HepG2 (cell line): ENCODE data around the gene TTPAL. TPM values are rescaled to one million over a fixed set of nuclear protein-coding genes. Genes with fewer than 3 reads are reported as not detected.

Experiments
- AKAP8 ChIP-seq: sonication (generic); formaldehyde crosslinking; IDR thresholded peaks from 2 replicates; pipeline ENCODE4 v1.5.1; 2020; ENCODE audit warnings: mild to moderate bottlenecking, missing genetic modification reagents
- ATF7-NPFF ChIP-seq: sonication (generic); formaldehyde crosslinking; IDR thresholded peaks from 2 replicates; pipeline ENCODE4 v1.8.1; 2023; ENCODE audit warnings: mild to moderate bottlenecking, low read depth, missing genetic modification reagents, moderate library complexity
- CBX1 ChIP-seq: IDR thresholded peaks from one replicate; pipeline ENCODE4 v1.6.1; 2016; ENCODE audit warnings: antibody characterized with exemption, low read depth
- CSRNP2 ChIP-seq: sonication (generic); formaldehyde crosslinking; conservative IDR thresholded peaks from 2 replicates; pipeline ENCODE4 v1.8.0; 2022; ENCODE audit warnings: low read depth, missing genetic modification reagents
- CTCF ChIP-seq: sonication (generic); formaldehyde crosslinking; IDR thresholded peaks from 2 replicates; pipeline ENCODE4 v1.5.0; 2020; ENCODE audit warnings: mild to moderate bottlenecking, missing genetic modification reagents, moderate library complexity
- FOXK2 ChIP-seq: fragments of 450-650 bp; IDR thresholded peaks from 2 replicates; pipeline ENCODE4 v1.6.1; 2016
- GTF3A ChIP-seq: sonication (generic); formaldehyde crosslinking; conservative IDR thresholded peaks from 2 replicates; pipeline ENCODE4 v1.4.0; 2020; ENCODE audit warnings: mild to moderate bottlenecking, missing genetic modification reagents
- HMG20A ChIP-seq: IDR thresholded peaks from 2 replicates; pipeline ENCODE4 v1.6.1; 2016; ENCODE audit warnings: borderline replicate concordance
- HNRNPUL1 ChIP-seq: fragments of 200-400 bp; formaldehyde crosslinking; IDR thresholded peaks from 2 replicates; pipeline ENCODE4 v1.6.1; 2017; ENCODE audit warnings: low read depth, mild to moderate bottlenecking, low read length, moderate library complexity
- IKZF1 ChIP-seq: fragments of 450-650 bp; IDR thresholded peaks from 2 replicates; pipeline ENCODE4 v1.7.1; 2016
- JARID2 ChIP-seq: sonication (generic); formaldehyde crosslinking; IDR thresholded peaks from 2 replicates; pipeline ENCODE4 v1.8.1; 2023; ENCODE audit warnings: missing genetic modification reagents, inconsistent platforms; ENCODE audit not compliant: insufficient replicate concordance
- KLF9 ChIP-seq: IDR thresholded peaks from 2 replicates; pipeline ENCODE4 v1.6.1; 2016; ENCODE audit warnings: low read depth
- NFYC ChIP-seq: IDR thresholded peaks from 2 replicates; pipeline ENCODE4 v1.6.1; 2016; ENCODE audit warnings: missing genetic modification reagents, missing compliant biosample characterization
- PCBP1 ChIP-seq: fragments of 200-400 bp; formaldehyde crosslinking; IDR thresholded peaks from 2 replicates; pipeline ENCODE4 v1.6.1; 2017; ENCODE audit warnings: mild to moderate bottlenecking, low read depth, low read length, borderline replicate concordance
- PHF5A ChIP-seq: IDR thresholded peaks from one replicate; pipeline ENCODE4 v1.6.1; 2018; ENCODE audit warnings: low read depth, missing genetic modification reagents; ENCODE audit not compliant: unreplicated experiment
- RBM22 ChIP-seq: fragments of 200-400 bp; formaldehyde crosslinking; optimal IDR thresholded peaks from 2 replicates; pipeline ENCODE3; 2017; ENCODE audit warnings: mild to moderate bottlenecking, low read length, moderate library complexity
- SIX4 ChIP-seq: sonication (generic); formaldehyde crosslinking; IDR thresholded peaks from 2 replicates; pipeline ENCODE4 v1.4.0; 2020; ENCODE audit warnings: missing genetic modification reagents
- TCF7 ChIP-seq: sonication (generic); IDR thresholded peaks from 2 replicates; pipeline ENCODE4 v1.6.1; 2016; ENCODE audit warnings: antibody characterized with exemption, low read depth
- ZBTB1 ChIP-seq: sonication (generic); formaldehyde crosslinking; IDR thresholded peaks from 2 replicates; pipeline ENCODE4 v1.4.0; 2020; ENCODE audit warnings: missing genetic modification reagents, borderline replicate concordance
- ZBTB20 ChIP-seq: sonication (generic); formaldehyde crosslinking; IDR thresholded peaks from 2 replicates; pipeline ENCODE4 v1.8.1; 2023; ENCODE audit warnings: missing genetic modification reagents, low read depth, mild to moderate bottlenecking, borderline replicate concordance
- ZBTB44 ChIP-seq: sonication (generic); formaldehyde crosslinking; IDR thresholded peaks from 2 replicates; pipeline ENCODE4 v1.4.0; 2020; ENCODE audit warnings: missing genetic modification reagents
- ZFP36L2 ChIP-seq: sonication (generic); formaldehyde crosslinking; IDR thresholded peaks from 2 replicates; pipeline ENCODE4 v1.4.0; 2020; ENCODE audit warnings: missing genetic modification reagents
- ZNF274 ChIP-seq: sonication (generic); formaldehyde crosslinking; IDR thresholded peaks from 2 replicates; pipeline ENCODE4 v1.5.1; 2020; ENCODE audit warnings: mild to moderate bottlenecking, missing genetic modification reagents
- ZNF430 ChIP-seq: sonication (generic); formaldehyde crosslinking; IDR thresholded peaks from 2 replicates; pipeline ENCODE4 v1.9.0; 2021; ENCODE audit warnings: mild to moderate bottlenecking, missing genetic modification reagents
- ZNF441 ChIP-seq: sonication (generic); formaldehyde crosslinking; IDR thresholded peaks from 2 replicates; pipeline ENCODE4 v1.7.0; 2021; ENCODE audit warnings: missing genetic modification reagents, borderline replicate concordance
- ZNF83 ChIP-seq: sonication (generic); formaldehyde crosslinking; IDR thresholded peaks from 2 replicates; pipeline ENCODE4 v1.4.0; 2020; ENCODE audit warnings: missing genetic modification reagents, mild to moderate bottlenecking, borderline replicate concordance
- ZNF850 ChIP-seq: sonication (generic); formaldehyde crosslinking; conservative IDR thresholded peaks from 2 replicates; pipeline ENCODE4 v1.9.0; 2021; ENCODE audit warnings: mild to moderate bottlenecking, missing genetic modification reagents
- polyA plus RNA-seq, 8 experiments: library from polyadenylated mRNA; depleted of rRNA in 3 of 8; stranded (reverse) in 7 of 8; unstranded in 1 of 8; fragments of >200 nt; fragmentation: Illumina TruSeq in 4 of 8; extraction: Trizol in 4 of 8; gene quantifications; 2 replicates each; pipeline versions ENCODE4 v1.2.1 to v1.2.3, GENCODE V29; 2011 to 2016; ENCODE audit warnings: low read depth in 4 of 8, missing spikeins in 1 of 8, mixed read lengths in 1 of 8; ENCODE audit not compliant: insufficient read depth in 1 of 8
- total RNA-seq, 5 experiments: library from RNA; depleted of rRNA; stranded (reverse); fragments of >200 nt; fragmentation: Illumina TruSeq; extraction: Trizol; gene quantifications; 2 replicates each; pipeline ENCODE4 v1.2.3, GENCODE V29; 2016; ENCODE audit warnings: low read depth in 1 of 5

The TTPAL gene
- total and polyA plus RNA-seq, 2 of the 13 experiments (the other 11 are each of a cell fraction or from before 2014, with no cell fraction given): 4.3 to 18.8 TPM

- no peak for TF ChIP-seq FOXK2
- peak; percentile 92 for TF ChIP-seq RBM22
- TF ChIP-seq JARID2 (CRISPR knock-in tag): no peak
- TF ChIP-seq NFYC: no peak
- no peak for TF ChIP-seq SIX4 (CRISPR knock-in tag)
- TF ChIP-seq ZNF83: no peak
- no peak for TF ChIP-seq ZFP36L2 (CRISPR knock-in tag)
- no peak for TF ChIP-seq GTF3A
- TF ChIP-seq TCF7: no peak
- TF ChIP-seq KLF9 (CRISPR knock-in tag): no peak
- TF ChIP-seq CBX1: no peak
- TF ChIP-seq ZBTB20: no peak
- no peak for TF ChIP-seq ZBTB1
- TF ChIP-seq ZNF441 (CRISPR knock-in tag): no peak
- TF ChIP-seq PCBP1: 0 out of 2 replicates have a peak, but pooled peaks have one; percentile 50
- peak; percentile 80 for TF ChIP-seq AKAP8 (CRISPR knock-in tag)
- 0 out of 2 replicates have a peak, but pooled peaks have one; percentile 56 for TF ChIP-seq ZNF430 (CRISPR knock-in tag)
- TF ChIP-seq HNRNPUL1: no peak
- TF ChIP-seq PHF5A (CRISPR knock-in tag): no peak
- TF ChIP-seq CSRNP2 (CRISPR knock-in tag): no peak
- TF ChIP-seq IKZF1: no peak
- peak; percentile 62; the same call in 1 of the 2 replicates for TF ChIP-seq ATF7-NPFF (CRISPR knock-in tag)
- TF ChIP-seq ZNF274 (CRISPR knock-in tag): 0 out of 2 replicates have a peak, but pooled peaks have one; percentile 60
- TF ChIP-seq HMG20A (CRISPR knock-in tag): no peak
- no peak for TF ChIP-seq ZNF850 (CRISPR knock-in tag)
- TF ChIP-seq ZBTB44 (CRISPR knock-in tag): no peak
- no peak for TF ChIP-seq CTCF (CRISPR knock-in tag)
These were observed 46.0 kb upstream of the TTPAL start (continued) for GRCh38 chr20:44429419-44430269.
